Measurements from ENCODE around the gene PPP2R1B.

Gene PPP2R1B

DNA sequence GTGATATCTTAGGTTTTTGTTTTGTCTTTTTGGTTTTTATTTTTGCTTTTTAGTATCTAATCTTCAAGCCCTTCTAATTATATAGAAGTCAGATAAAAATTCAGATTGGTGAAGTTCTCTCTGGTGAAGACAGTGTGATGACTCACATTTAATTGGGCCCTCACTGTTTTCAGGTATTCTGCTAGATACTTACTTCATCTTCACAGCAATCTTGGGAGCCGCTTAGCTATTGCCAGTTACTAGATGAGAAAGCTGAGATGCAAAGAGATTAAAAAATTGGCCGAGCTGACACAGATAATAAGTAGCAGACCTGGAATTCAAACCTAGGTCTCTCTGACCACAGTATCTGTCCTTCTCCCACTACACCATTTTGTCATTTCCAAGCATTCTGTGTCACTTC, 75.0 kb downstream of the PPP2R1B start:
- no peak for DNase-seq

GRCh38 chr11:111688013-111688412, 78.2 kb downstream of the PPP2R1B start:
- DNase-seq, result no peak

- DNase-seq, result no peak
These were observed 81.9 kb downstream of the PPP2R1B start for GRCh38 chr11:111684251-111684650.

DNA sequence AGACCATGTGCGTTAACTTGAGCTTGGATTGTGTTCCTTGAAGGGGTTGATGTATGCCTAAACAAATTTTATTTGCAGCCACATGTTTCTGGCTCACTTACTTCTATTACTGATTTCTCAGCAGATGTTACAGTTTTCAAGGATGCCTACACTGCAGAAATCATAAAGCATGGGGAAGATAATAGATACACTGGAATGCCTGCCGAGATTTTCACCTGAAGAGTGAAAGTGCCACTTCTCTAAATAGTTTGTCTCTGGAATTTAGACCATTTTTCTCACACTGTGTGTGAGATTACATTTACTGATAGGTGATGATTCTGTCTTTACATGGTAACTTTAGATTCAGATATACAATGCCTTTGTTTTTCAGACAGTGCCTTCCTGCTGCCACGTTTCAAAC, 82.4 kb downstream of the PPP2R1B start:
- no peak for DNase-seq

DNA sequence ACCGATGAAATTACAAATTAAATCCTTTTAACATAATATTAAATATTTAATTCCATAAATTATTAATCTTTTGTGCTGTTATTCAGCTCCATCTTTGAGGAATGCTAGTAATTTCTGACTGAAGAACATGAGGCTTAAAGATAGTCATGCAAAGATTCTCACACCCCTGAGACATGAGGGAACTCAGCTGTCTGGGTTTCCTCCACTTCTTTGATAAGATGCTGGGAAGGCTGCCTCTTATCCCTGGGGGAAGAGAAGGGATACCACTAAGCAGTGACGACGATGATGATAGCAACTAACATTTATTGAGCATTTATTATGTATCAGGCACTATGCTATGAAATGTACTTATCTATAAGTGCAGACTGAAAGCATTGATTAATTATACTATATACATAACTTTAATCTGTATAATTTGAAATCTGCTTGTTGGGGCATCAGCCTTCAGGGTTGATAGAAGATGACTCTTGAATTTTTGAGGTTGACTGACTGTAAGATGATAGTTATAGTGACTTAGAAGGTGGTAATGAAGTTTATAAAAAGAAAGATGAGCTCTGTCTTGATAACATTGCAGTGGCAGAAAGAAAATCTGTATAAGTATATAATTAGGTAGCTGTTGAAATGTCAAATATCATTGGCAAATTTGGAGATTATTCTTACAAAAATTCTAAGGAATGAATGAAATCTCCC, 85.6 kb downstream of the PPP2R1B start:
- DNase-seq, result no peak

All from activated CD4-positive, alpha-beta T cell treated with anti-CD3 and anti-CD28 coated beads, Interleukin-2, Interleukin-6, amounts not matched to agents 100 ng/mL and 50 ng/mL, durations not matched to agents 16 hours and 8 hours (primary cell).